IPS DF 6.9 (cell line): ENCODE measurements around the gene SHB.

Source experiments
- DNase-seq: peaks from one replicate; pipeline ENCODE4 v3.0.0-alpha.2; 2013; ENCODE audit warnings: low read depth, low spot score
- H3K27ac ChIP-seq: one replicate; pipeline ENCODE4 v1.5.1; 2013; ENCODE audit warnings: low read length, control low read depth
- H3K27me3 ChIP-seq: 2 replicates; pipeline ENCODE4 v1.6.1; 2013; ENCODE audit warnings: mild to moderate bottlenecking, low read length; ENCODE audit not compliant: control insufficient read depth, insufficient read depth
- H3K36me3 ChIP-seq: 2 replicates; pipeline ENCODE4 v1.6.1; 2013; ENCODE audit warnings: low read length; ENCODE audit not compliant: control insufficient read depth, insufficient read depth
- H3K4me1 ChIP-seq: 2 replicates; pipeline ENCODE4 v1.6.1; 2013; ENCODE audit warnings: low read length; ENCODE audit not compliant: control insufficient read depth, insufficient read depth
- H3K4me3 ChIP-seq: 2 replicates; pipeline ENCODE4 v1.5.1; 2013; ENCODE audit warnings: mild to moderate bottlenecking, low read length
- H3K9me3 ChIP-seq: 2 replicates; pipeline ENCODE4 v1.6.1; 2013; ENCODE audit warnings: low read length, inconsistent platforms; ENCODE audit not compliant: control insufficient read depth, insufficient read depth
- WGBS: extraction: QIAGEN DNeasy Blood & Tissue Kit; methylation state at CpG from one replicate; pipeline ENCODE4 v1.1.7; 2013; ENCODE audit warnings: mixed read lengths, missing lambda C conversion rate; ENCODE audit not compliant: insufficient read length, insufficient coverage; 5-methylcytosine and 5-hydroxymethylcytosine counted together

Gene SHB

GRCh38 chr9:37957664-37957953, 111.4 kb downstream of the SHB start:
- WGBS = no CpG with 5 or more reads among the region's 2 CpGs
- Histone ChIP-seq H3K27me3 (no peaks in the 10 kb centered on the region), H3K27ac (no peak overlapping the region), H3K36me3 (no peaks in the 10 kb centered on the region), H3K4me1 (no peaks in the 10 kb centered on the region), H3K4me3 (no peak overlapping the region), H3K9me3 (no peaks in the 10 kb centered on the region)
- no peak for DNase-seq

- no CpG with 5 or more reads among the region's 16 CpGs for WGBS
These were observed 111.9 kb downstream of the SHB start for GRCh38 chr9:37956904-37957663.

GRCh38 chr9:37956423-37956820, 112.6 kb downstream of the SHB start:
- WGBS = no CpG with 5 or more reads among the region's 5 CpGs
- no peaks in the 10 kb centered on the region for H3K9me3 ChIP-seq
- H3K36me3 ChIP-seq = no peaks in the 10 kb centered on the region
- H3K27ac ChIP-seq = no peak overlapping the region
- no peak for DNase-seq
- no peaks in the 10 kb centered on the region for H3K4me1 ChIP-seq
- H3K4me3 ChIP-seq = no peak overlapping the region
- H3K27me3 ChIP-seq = no peaks in the 10 kb centered on the region

More at GRCh38 chr9:37956904-37957663, 111.9 kb downstream of the SHB start:
- no peaks in the 10 kb centered on the region for H3K4me1 ChIP-seq
- H3K36me3 ChIP-seq = no peaks in the 10 kb centered on the region
- H3K9me3 ChIP-seq = no peaks in the 10 kb centered on the region
- no peaks in the 10 kb centered on the region for H3K27me3 ChIP-seq
- no peak overlapping the region for H3K27ac ChIP-seq
- DNase-seq = no peak
- no peak overlapping the region for H3K4me3 ChIP-seq

- no peaks in the 10 kb centered on the region for H3K9me3 ChIP-seq
- H3K4me3 ChIP-seq = no peak overlapping the region
- H3K4me1 ChIP-seq = no peaks in the 10 kb centered on the region
- DNase-seq = no peak
- no peaks in the 10 kb centered on the region for H3K27me3 ChIP-seq
- WGBS = no CpG with 5 or more reads among the region's 16 CpGs
- no peak overlapping the region for H3K27ac ChIP-seq
- H3K36me3 ChIP-seq = no peaks in the 10 kb centered on the region
These were observed 113.1 kb downstream of the SHB start for GRCh38 chr9:37955781-37956422.

DNA sequence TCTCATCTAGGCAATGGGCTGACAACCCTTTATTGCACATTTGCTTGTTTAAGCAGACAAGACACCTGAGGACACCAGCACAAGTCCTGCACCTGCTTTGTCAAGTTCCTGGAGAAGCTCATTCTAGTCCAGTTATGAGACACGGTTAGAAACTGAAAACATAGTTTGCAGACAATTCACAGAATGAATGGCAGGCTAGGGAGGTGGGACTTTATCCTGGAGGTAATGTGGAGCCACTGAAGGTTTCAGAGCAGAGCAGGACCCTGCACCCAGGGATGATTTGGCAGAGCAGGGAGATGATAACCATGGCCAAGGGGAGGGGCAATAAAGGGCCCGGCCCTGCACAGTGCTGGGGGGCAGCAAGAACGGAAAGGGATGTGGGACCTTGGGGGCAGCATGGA, 114.4 kb downstream of the SHB start:
- H3K27ac ChIP-seq = no peak overlapping the region
- H3K4me1 ChIP-seq = no peaks in the 10 kb centered on the region
- DNase-seq = no peak
- H3K36me3 ChIP-seq = no peaks in the 10 kb centered on the region
- no peaks in the 10 kb centered on the region for H3K9me3 ChIP-seq
- no peaks in the 10 kb centered on the region for H3K27me3 ChIP-seq
- WGBS = no CpG with 5 or more reads among the region's 3 CpGs
- no peak overlapping the region for H3K4me3 ChIP-seq

DNA sequence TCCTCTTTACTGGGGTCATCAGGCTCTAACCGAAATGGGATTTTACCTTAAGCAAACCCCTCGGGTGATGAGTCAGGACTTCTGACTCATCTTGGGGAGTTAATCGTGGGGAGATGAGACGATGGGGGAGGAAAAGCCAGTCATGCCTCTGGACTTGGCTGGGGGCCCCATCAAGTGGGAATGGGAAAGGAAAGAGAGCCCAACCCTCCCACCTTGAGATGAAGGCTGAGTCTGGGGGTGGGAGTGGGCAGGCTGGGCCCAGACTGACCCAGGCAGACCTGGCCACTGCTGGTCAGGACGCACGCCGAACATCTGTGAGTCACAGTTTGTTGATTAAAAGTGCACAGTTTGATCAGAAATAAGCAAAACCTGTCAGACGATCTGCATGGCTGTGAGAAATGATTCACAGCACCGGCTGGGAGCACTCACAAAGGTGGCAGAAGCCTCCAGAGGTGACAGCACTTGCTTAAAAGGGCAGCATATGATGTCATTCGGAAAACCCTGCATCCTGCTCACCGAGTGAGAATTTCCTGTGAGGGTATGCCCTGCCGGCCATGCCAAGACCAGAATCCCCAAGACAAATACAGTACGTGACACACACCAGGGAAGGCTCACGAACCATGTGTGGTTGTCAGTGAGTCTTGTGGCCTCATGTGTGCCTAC, 115.1 kb downstream of the SHB start:
- Histone ChIP-seq H3K9me3 (no peaks in the 10 kb centered on the region), H3K36me3 (no peaks in the 10 kb centered on the region), H3K27ac (no peak overlapping the region), H3K4me1 (no peaks in the 10 kb centered on the region), H3K4me3 (no peak overlapping the region), H3K27me3 (no peaks in the 10 kb centered on the region)
- DNase-seq = no peak
- no CpG with 5 or more reads among the region's 14 CpGs for WGBS

GRCh38 chr9:37953206-37953774, 115.7 kb downstream of the SHB start:
- DNase-seq = no peak
- H3K4me3 ChIP-seq = no peak overlapping the region
- H3K36me3 ChIP-seq = no peaks in the 10 kb centered on the region
- H3K27ac ChIP-seq = no peak overlapping the region
- H3K27me3 ChIP-seq = no peaks in the 10 kb centered on the region
- H3K4me1 ChIP-seq = no peaks in the 10 kb centered on the region
- H3K9me3 ChIP-seq = no peaks in the 10 kb centered on the region
- no CpG with 5 or more reads among the region's 5 CpGs for WGBS

DNA sequence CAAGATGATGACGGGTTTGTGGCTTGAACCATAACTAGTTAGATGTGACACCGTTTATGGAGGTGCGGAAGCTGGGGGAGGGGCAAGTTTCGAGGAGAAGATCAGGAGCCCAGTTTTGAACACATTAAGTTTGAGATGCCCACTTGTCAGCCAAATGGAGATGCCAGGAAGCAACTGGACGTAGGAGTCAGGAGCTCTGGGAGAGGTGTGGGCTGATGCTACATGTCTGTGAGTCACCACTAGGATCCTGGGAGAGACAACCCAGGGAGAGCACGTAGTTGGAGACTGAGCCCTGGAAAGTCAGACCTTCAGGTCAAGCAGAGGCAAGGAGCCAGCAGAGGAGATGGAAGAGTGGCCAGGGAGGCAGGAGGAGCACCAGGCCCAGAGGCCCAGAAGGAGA, 116.3 kb downstream of the SHB start:
- no peak for DNase-seq
- Histone ChIP-seq H3K27me3 (no peaks in the 10 kb centered on the region), H3K27ac (no peak overlapping the region), H3K36me3 (no peaks in the 10 kb centered on the region), H3K4me3 (no peak overlapping the region), H3K9me3 (no peaks in the 10 kb centered on the region), H3K4me1 (no peaks in the 10 kb centered on the region)
- WGBS = no CpG with 5 or more reads among the region's 6 CpGs

DNA sequence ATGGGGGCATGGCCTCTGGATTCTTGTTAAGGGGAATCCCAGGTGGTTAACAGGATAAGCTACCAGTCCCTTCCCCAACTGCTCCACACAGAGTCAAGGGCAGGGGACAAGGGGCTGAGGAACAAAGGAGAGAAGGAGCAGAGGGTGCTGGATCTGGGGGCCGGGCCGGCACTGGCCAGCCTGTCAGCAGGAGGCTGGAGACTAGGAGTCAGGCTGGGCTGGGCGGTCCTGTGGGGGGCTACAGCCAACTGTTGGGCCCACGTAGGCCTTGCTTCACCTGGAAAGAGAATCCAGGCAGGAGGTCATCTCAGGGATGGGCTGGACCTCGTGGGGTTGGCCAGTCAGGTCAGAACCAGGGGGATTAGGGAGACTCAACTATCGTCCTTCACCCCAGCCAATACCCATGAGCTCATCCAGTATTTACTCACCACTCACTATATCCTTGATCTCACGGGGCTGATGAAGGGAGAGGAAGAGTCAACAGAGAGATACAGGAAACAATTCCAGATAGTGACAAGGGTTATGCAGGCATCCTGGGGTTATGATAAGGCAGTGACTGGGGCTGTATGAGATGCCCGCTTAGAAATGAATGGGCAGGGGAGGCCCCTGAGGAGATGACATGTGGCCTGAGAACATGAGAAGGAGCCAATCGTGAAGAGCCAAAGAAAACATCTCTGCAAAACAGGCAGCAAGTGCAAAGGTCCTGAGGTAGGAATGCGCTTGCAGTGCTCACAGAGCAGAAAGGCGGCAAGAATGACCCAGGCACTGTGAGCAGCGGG, 117.2 kb downstream of the SHB start:
- no peaks in the 10 kb centered on the region for H3K27me3 ChIP-seq
- WGBS = no CpG with 5 or more reads among the region's 12 CpGs
- no peaks in the 10 kb centered on the region for H3K4me1 ChIP-seq
- no peaks in the 10 kb centered on the region for H3K36me3 ChIP-seq
- DNase-seq = no peak
- no peak overlapping the region for H3K4me3 ChIP-seq
- H3K9me3 ChIP-seq = no peaks in the 10 kb centered on the region
- no peak overlapping the region for H3K27ac ChIP-seq

- no peaks in the 10 kb centered on the region for H3K4me1 ChIP-seq
- WGBS = no CpG with 5 or more reads among the region's 12 CpGs
These were observed 118.5 kb downstream of the SHB start for GRCh38 chr9:37950561-37950960.

More at GRCh38 chr9:37950561-37950960, 118.5 kb downstream of the SHB start:
- no peak for DNase-seq
- Histone ChIP-seq H3K9me3 (no peaks in the 10 kb centered on the region), H3K4me3 (no peak overlapping the region), H3K27ac (no peak overlapping the region), H3K27me3 (no peaks in the 10 kb centered on the region), H3K36me3 (0 out of 2 replicates have a peak, but pooled peaks cover 5% of the 10 kb centered on the region)
